8988T (cell line): ENCODE results near the gene GALK2.

Experiments
- DNase-seq: peaks from one replicate; pipeline ENCODE4 v3.0.0; 2011

Gene GALK2

DNA sequence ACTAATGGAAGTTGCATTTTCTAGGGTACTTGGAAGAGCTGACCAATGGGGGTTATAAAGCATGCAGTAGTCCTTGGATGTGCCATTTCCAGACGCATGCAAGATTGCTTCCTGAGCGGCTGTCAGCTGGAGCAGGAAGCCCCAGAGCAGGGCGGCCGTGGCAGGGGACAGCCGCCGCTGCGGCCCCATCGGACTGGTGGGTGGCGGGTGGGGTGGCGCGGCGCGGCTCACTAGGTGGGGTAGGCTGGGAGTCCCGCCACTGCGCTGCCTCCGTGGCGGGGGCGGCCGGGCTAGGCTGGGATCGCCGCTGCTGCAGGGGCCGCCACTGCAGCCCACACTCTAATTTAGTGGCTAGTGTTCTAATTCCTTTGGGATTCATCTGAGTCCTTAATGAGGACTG lies 196.4 kb downstream of the GALK2 start:
- no peak for DNase-seq

DNA sequence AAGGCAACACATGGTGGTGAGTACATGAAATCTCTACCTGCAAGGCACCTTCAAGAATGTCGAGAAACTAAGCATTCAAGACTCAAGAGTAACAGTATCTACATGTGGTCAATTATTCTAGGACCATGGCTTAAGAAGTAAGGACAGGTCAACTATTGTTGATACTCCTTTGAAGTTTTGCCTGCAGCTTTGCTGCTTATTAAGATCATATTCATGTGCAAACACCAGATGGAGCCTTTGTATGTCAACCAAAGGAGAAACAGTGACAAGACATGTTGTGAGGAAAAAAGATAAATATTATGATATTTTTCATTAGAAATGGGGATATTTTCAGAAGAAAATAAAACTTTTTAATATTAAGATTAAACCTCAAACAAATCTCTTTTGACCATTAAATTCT lies 200.7 kb downstream of the GALK2 start:
- DNase-seq: no peak

DNA sequence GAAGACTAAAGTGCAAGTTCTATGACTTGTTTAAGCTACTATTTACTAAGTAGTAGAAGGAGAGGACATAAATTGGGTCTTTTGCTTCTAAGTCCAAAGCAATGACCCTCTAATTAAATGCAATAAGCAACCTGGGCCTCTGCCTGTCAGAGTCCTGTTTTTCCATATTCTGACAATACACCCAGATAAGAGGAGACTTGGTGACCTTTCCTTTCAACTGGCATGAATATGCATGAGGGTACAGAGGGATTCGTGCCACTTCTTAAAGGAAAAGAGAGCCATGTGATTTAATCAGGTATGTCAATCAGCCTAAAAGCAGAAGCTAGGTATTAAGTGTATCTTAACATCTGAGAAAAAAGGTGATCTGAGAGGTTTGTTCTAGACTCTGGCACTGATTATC lies 202.3 kb downstream of the GALK2 start:
- DNase-seq: no peak

DNA sequence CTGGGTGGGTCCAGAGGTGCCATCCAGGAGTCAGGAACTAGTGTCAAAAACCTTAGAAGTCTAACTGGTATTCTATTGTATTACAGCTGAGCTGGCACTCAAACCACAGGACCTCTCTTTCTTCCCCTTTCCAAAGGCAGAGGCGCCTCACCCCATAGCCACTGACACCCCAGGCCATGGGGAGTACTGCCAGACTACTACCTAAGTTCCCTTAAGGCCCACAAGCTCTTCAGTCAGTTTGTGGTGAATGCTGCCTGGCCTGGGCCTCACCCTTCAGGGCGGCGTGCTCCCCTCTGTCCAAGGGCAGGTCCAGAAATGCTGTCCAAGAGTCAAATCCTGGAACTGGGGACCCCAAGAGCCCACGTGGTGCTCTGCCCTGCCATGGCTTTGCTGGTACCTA lies 209.9 kb downstream of the GALK2 start:
- no peak for DNase-seq

DNA sequence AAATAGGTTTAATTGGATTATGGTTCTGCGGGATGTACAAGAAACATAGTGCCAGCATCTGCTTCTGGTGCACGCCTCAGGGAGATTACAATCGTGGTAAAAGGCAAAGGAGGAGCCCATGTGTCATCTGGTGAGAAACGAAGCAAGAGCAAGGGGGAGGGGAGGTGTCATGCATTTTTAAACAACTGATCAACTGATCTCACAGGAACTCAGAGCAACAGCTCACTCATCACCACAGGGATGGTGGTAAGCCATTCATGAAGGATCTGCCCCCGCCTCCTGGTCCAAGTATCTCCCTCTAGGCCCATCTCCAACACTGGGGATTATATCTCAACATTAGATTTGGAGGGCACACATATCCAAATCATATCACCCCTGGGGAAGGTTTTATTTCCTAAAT lies 210.9 kb downstream of the GALK2 start:
- no peak for DNase-seq
